ENCODE measurements around the gene TSEN2. TPM values are rescaled to one million over a fixed set of nuclear protein-coding genes. Genes with fewer than 3 reads are reported as not detected.
"Not testable (repeated sequence)": the region's sequence is repeated elsewhere in the genome, so short reads cannot be mapped to it uniquely, and the experiment has no call there.

Gene TSEN2
- total RNA-seq, 2 donors from 2014 or later, result 8.9 to 20.2 TPM

DNA sequence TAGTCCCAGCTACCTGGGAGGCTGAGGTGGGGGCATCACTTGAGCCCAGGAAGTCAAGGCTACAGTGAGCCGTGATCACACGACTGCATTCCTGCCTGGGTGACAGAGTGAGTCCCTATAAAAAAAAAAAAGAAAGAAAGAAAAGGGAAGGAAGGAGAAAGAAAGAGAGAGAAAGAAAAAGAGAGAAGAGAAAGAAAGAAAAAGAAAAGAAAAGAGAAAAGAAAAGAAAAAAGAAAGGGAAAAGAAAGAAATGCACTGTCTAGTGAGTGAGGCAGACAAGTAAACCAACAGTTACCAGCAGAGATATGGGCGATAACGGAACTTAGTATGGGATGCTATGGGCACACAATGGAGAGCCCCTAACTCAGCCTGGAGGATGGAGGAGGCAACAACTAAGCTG lies 37.2 kb upstream of the TSEN2 start:
- peaks cover 6% of the 10 kb centered on the region for H3K4me1 Mint-ChIP-seq
- H3K9me3 Mint-ChIP-seq, result no peaks in the 10 kb centered on the region
- no peak overlapping the region for H3K4me3 Mint-ChIP-seq
- no peaks in the 10 kb centered on the region for H3K36me3 Mint-ChIP-seq (ENCODE audit: low read depth)
- ATAC-seq (replicated peaks), result no peak
- H3K27ac Mint-ChIP-seq, result no peak overlapping the region
- no peaks in the 10 kb centered on the region for H3K27me3 Mint-ChIP-seq

DNA sequence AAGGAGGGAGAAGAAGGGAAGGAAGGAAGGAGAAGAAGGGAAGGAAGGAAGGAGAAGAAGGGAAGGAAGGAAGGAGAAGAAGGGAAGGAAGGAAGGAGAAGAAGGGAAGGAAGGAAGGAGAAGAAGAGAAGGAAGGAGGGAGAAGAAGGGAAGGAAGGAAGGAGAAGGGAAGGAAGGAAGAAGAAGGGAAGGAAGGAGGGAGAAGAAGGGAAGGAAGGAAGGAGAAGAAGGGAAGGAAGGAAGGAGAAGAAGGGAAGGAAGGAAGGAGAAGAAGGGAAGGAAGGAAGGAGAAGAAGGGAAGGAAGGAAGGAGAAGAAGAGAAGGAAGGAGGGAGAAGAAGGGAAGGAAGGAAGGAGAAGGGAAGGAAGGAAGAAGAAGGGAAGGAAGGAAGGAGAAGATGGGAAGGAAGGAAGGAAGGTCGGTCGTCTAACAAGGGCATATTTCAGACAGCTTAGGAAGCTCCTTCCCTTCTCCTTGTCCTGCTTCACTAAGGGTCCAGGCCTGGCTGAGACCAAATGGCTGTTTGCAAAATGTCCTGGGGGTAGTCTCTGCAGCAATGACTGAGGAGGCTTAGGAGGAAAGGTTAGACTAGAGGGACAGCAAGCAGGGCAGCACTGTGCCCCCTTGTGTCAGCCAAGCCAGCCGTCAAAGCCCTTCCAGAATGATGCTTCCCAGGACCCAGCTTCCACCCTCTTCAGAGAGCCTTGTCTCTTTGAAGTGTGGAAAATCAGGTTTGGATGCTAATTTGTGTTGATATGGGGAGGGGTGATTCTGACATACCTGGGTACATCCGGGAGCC lies 35.7 kb upstream of the TSEN2 start:
- ATAC-seq (replicated peaks); H3K4me1 Mint-ChIP-seq; H3K27ac Mint-ChIP-seq; H3K27me3 Mint-ChIP-seq; H3K36me3 Mint-ChIP-seq (ENCODE audit: low read depth); H3K4me3 Mint-ChIP-seq; H3K9me3 Mint-ChIP-seq: not testable (repeated sequence)

DNA sequence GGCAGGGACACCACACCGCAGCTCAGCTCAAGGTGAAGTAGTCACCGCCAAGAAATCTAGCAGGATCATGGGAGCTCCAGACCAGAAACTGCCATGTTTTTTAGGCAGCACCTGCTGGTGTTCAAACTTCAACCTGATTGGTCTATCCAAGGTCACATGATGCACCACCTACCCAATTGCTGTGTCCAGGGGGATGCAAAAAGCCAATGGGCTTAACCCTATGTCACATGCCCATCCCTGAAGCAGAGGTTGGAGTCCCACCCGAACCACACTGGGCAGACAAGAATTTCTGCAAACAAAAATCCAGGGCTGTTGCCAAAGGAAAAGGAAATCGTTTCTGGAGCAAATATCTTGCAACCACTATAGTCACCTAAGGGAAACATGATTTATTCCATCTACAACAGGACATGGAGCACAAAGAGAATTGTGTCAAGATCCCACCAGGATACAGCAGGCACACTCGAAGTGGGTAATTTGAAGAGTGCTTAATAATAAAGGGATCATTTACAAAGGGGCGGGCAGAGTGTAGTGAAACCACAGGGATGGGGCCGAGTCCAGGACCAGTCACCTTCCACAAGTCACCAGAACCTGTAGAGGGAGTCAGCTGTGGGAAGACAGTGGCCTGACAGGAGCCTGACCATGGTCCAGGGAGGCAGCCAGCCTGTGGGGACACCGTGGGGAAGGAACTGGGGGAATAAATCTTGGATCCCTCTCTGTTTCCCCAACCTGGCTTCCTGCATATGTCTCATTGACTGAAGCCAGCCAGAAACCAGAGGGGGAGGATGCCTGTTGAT lies 34.2 kb upstream of the TSEN2 start:
- Mint-ChIP-seq H3K27ac (no peak overlapping the region), H3K9me3 (no peaks in the 10 kb centered on the region), H3K4me3 (no peak overlapping the region), H3K36me3 (ENCODE audit: low read depth) (no peaks in the 10 kb centered on the region), H3K4me1 (peaks cover 14% of the 10 kb centered on the region), H3K27me3 (no peaks in the 10 kb centered on the region)
- no peak for ATAC-seq (replicated peaks)

DNA sequence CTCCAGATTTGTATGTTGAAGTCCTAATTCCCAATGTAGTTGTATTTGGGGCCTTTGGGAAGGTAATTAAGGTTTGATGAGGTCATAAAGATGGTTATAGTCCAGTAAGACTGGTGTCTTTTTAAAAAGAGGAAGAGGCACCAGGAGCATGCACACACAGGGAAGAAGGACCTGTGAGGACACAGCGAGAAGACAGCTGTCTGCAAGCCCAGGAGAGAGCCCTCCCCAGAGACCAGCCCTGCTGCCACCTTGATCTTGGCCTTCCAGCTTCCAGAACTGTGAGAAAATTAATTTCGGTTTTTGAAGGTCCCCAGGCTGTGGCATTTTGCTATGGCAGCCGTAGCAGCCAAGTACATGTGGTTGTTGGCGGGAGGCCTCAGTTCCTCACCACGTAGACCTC lies 32.8 kb upstream of the TSEN2 start:
- no peaks in the 10 kb centered on the region for H3K36me3 Mint-ChIP-seq (ENCODE audit: low read depth)
- H3K27ac Mint-ChIP-seq, result no peak overlapping the region
- H3K27me3 Mint-ChIP-seq, result no peaks in the 10 kb centered on the region
- peaks cover 14% of the 10 kb centered on the region for H3K4me1 Mint-ChIP-seq
- ATAC-seq (replicated peaks), result no peak
- no peak overlapping the region for H3K4me3 Mint-ChIP-seq
- no peaks in the 10 kb centered on the region for H3K9me3 Mint-ChIP-seq

DNA sequence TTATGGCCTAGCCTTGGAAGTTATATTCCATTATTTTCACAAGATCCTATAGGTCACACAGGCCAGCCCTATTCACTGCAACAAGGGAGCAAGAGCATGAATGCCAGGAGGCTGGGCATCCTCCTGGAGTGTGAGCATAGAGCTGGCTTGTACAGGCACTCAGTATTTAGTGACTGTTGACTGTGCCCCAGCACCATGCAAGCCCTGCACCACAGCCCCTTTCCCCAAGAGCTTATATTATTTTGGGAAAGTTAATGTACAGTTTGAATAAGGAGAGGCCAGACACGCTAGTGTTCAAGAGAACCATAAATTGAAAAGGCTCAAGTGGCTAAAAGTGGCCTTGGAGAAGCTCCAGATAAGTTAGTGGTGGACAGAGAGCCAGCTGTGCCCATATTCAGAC lies 32.3 kb upstream of the TSEN2 start:
- Mint-ChIP-seq H3K27me3 (no peaks in the 10 kb centered on the region), H3K36me3 (ENCODE audit: low read depth) (no peaks in the 10 kb centered on the region)

DNA sequence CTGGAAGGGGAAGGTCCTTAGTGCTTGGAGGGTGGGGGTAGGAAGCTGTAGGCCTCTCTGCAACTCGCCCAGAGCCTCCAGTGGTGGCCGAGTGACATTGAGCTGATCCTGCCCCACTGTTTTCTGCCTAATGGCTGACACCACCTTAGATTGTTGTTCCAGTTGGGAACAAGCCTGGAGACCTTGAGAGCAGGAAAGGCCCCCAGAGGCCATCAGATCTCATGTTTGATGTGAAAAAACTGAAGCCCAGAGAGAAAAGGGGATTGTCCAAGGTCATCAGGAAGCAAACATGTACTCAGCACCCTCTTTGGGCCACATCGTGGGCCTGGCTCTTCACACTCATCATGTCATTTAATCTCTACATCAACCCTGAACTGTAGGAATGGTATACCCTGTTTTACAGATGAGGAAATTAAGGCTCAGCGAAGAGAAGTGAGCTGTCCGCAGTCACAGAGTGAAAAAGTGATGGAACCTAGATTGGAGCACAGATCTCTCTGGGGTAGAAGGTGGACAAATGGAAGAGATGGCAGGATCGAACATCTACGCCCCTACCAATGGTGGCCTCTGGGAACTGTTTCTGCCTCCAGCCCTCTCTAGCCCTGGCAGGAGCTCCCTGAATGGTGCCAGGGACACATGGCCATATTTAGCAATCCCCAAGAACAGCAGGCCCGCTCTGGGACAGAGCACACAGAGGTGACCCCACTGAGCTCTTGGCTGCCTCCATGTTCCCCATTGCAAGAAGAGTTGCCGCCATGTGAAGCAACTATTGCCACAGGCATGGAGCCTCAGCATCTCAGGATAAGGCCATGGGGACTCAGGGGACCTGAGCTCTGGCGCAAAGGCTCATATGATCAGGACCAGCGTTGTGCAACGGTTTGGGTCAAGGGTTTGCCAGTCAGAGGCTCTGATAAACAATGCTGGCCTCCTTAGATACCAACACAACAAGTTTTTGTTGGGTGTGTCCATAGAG lies 31.6 kb upstream of the TSEN2 start:
- peaks cover 14% of the 10 kb centered on the region for H3K4me1 Mint-ChIP-seq
- ATAC-seq (replicated peaks), result no peak
- H3K27me3 Mint-ChIP-seq, result no peaks in the 10 kb centered on the region
- H3K9me3 Mint-ChIP-seq, result no peaks in the 10 kb centered on the region
- H3K4me3 Mint-ChIP-seq, result no peak overlapping the region
- H3K27ac Mint-ChIP-seq, result no peak overlapping the region
- no peaks in the 10 kb centered on the region for H3K36me3 Mint-ChIP-seq (ENCODE audit: low read depth)

More for the DNA sequence above, 32.3 kb upstream of the TSEN2 start:
- no peaks in the 10 kb centered on the region for H3K9me3 Mint-ChIP-seq
- H3K4me3 Mint-ChIP-seq, result no peak overlapping the region
- H3K4me1 Mint-ChIP-seq, result peaks cover 14% of the 10 kb centered on the region
- no peak overlapping the region for H3K27ac Mint-ChIP-seq
- no peak for ATAC-seq (replicated peaks)

DNA sequence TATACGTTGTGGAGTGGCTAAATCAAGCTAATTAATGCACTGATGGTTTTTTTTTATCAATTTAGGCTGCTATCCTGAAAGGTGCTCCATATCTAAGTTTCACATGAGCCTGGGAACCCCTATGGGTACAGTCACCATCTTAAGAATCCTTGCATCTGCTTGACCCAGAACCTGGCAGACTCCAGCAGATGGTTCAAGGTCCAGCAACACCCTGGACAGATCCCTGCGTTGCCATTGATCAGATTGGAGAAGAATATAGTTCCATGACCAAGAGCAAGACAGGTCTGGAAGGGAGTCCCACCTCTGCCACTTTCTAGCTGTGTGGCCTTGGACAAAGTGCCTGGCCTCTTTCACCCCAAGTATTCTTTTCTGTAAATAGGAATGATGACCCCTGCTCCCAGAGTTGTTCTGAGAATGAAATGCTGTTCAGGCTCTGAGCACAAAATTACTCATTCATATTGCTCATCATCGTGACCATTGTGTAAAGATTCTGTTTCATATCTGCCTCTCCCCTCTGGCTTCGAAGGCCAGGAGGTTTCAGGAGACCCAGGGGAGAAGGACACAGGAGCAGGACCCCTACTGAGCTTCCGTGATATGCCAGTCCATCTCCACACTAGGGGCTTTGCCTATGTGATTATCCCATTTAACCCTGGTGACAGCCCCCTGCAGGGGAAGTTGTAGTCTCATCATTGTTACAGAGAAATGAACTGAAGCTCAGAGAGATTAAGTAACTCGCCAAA lies 30.0 kb upstream of the TSEN2 start:
- Mint-ChIP-seq H3K27ac (peak overlapping the region; percentile 74), H3K4me3 (peak overlapping the region; percentile 45), H3K27me3 (no peaks in the 10 kb centered on the region), H3K4me1 (peaks cover 14% of the 10 kb centered on the region), H3K36me3 (ENCODE audit: low read depth) (no peaks in the 10 kb centered on the region), H3K9me3 (no peaks in the 10 kb centered on the region)
- ATAC-seq (replicated peaks), result peak; percentile 87

DNA sequence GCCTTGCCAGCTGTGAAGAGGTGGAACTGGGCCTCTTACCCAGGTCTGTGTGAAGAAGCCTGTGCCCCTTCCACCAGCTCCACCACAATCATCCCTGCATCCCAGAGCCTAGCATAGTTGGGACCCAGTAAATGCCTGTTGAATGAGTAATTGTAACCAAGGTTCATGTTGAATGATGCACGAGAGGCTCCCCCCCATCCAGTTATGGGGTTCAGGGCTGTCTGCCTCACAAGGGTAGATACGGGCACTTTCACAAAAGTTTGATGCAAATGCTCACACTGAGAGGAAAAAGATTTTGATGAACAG lies 29.5 kb upstream of the TSEN2 start:
- H3K4me3 Mint-ChIP-seq, result peak overlapping the region; percentile 45
- H3K4me1 Mint-ChIP-seq, result peaks cover 14% of the 10 kb centered on the region
- no peaks in the 10 kb centered on the region for H3K36me3 Mint-ChIP-seq (ENCODE audit: low read depth)
- no peaks in the 10 kb centered on the region for H3K27me3 Mint-ChIP-seq
- peak overlapping the region; percentile 74 for H3K27ac Mint-ChIP-seq
- peak; percentile 57 for ATAC-seq (replicated peaks)
- no peaks in the 10 kb centered on the region for H3K9me3 Mint-ChIP-seq

DNA sequence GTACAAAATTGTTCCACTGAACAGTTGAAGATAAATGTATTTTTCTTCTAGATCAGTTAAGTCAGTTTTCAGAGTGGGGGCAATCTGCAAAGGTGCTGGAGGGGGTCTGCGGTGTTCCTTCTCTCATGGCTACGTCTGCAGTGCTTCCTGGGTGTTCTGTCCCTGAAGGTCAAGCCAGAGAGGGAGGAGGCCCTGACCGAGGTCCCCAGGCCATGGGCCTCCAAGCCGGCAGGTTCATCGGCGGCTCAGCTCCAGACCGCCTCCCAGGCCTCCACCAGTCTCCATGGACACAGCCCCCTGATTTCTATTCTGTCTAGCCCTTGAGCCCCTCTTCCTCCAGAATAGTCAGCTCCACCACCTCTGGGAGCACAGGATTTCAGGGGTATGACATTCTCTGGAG lies 28.5 kb upstream of the TSEN2 start:
- Mint-ChIP-seq H3K4me1 (peaks cover 9% of the 10 kb centered on the region), H3K4me3 (no peak overlapping the region), H3K27ac (no peak overlapping the region), H3K27me3 (no peaks in the 10 kb centered on the region), H3K36me3 (ENCODE audit: low read depth) (no peaks in the 10 kb centered on the region), H3K9me3 (no peaks in the 10 kb centered on the region)
- no peak for ATAC-seq (replicated peaks)

DNA sequence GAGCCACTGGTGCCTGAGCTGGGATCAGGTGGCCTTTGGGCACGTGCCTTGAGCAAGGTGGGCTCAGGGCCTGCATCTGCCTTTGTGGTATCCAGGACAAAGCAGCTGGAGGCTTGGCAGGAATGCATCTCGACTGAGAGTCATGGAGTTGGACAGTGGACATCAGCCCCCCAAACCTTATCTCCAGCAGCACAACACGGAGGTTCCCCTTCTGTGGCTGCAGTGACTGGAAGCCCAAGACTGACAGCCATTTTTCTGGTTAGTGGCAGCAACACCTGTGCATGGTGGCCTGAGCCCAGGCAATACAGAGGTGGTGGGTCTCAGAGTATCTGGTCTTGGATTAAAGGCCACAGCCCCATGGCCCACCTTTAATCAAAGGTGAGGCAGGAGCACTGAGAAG lies 27.8 kb upstream of the TSEN2 start:
- no peak overlapping the region for H3K27ac Mint-ChIP-seq
- no peaks in the 10 kb centered on the region for H3K27me3 Mint-ChIP-seq
- ATAC-seq (replicated peaks), result no peak
- H3K36me3 Mint-ChIP-seq (ENCODE audit: low read depth), result no peaks in the 10 kb centered on the region
- H3K4me1 Mint-ChIP-seq, result peaks cover 9% of the 10 kb centered on the region
- H3K9me3 Mint-ChIP-seq, result no peaks in the 10 kb centered on the region
- H3K4me3 Mint-ChIP-seq, result no peak overlapping the region

DNA sequence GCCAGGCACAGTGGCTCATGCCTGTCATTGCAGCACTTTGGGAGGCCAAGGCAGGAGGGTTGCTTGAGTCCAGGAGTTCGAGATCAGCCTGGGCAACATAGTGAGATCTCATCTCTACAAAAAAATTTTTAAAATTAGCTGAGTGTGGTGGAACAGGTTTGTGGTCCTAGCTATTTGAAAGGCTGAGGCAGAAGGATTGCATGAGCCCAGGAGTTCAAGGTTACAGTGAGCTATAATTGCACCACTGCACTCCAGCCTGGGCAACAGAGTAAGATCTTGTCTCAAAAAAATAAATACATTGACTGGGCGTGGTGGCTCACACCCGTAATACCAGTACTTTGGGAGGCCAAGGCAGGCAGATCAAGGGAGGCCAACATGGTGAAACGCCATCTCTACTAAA lies 26.9 kb upstream of the TSEN2 start:
- H3K27me3 Mint-ChIP-seq; H3K36me3 Mint-ChIP-seq (ENCODE audit: low read depth); ATAC-seq (replicated peaks); H3K9me3 Mint-ChIP-seq; H3K4me1 Mint-ChIP-seq; H3K4me3 Mint-ChIP-seq: not testable (repeated sequence)
- H3K27ac Mint-ChIP-seq, result peak overlapping the region; percentile 38

DNA sequence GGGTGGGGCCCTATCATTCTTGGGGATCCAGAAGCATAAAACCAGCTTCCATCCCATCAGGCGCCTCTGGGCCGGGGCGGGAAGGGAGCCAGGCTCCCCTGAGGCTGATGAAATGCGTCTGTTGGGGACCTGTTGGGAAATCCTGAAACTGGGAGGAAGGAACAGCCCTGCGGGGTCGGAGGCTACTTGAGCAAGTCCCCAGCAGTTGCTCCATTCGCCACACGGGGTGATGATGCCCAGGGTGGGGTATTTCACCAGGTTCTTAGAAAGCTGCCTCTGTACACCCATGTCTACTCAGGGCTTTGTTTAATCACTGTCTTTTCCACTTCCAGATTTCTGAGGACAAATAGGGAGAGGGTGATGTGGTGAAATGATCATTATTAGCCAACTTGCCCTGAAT lies 25.4 kb upstream of the TSEN2 start:
- ATAC-seq (replicated peaks), result no peak
- H3K27ac Mint-ChIP-seq, result no peak overlapping the region
- H3K27me3 Mint-ChIP-seq, result no peaks in the 10 kb centered on the region
- no peaks in the 10 kb centered on the region for H3K36me3 Mint-ChIP-seq (ENCODE audit: low read depth)
- H3K9me3 Mint-ChIP-seq, result no peaks in the 10 kb centered on the region
- no peak overlapping the region for H3K4me3 Mint-ChIP-seq
- peaks cover 9% of the 10 kb centered on the region for H3K4me1 Mint-ChIP-seq

DNA sequence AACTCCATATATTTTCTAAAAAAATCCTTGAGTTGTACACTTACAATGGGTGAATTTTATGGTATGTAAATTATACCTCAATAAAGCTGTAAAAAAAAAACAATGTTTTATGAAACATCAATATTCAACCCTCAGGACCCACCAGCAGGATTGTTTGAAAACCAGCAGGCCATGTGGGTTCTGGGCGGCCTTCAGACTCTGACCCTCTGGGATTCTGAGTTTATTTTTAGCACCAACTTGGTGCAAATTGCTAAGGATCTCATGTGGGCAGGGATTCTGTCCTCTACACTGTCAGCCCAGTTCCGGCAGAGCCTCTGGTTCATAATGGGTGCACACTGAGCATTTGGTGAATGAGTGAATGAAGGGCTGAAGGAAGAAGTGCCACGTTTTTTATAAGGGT lies 24.2 kb upstream of the TSEN2 start:
- ATAC-seq (replicated peaks), result no peak

DNA sequence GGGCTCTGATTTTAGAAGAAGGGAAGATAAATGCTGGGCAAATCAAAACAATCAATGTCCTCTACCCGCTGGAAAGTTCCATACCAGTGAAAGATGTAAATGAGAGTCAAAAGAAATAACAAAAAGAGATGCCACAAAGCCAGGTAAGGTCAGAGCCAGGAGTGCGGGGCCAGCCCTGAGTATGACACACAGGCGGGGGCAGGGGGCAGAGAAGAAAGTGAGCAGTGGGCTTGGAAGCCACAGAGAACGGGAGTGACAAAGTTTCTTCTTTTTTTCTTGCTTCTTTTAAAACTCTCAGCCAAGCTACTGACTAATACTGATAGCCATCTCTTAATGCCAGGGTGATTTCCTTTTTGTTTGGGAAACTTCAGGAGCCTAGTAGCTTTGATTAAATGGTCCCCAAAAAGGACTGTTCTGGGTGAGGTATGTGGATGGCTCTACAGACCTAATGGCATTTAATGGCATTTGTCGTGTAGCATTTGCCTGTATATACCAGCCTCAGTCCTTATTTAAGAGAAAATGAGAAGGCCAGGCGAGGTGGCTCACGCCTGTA lies 23.1 kb upstream of the TSEN2 start:
- no peaks in the 10 kb centered on the region for H3K36me3 Mint-ChIP-seq (ENCODE audit: low read depth)
- peak; percentile 78 for ATAC-seq (replicated peaks)
- H3K4me3 Mint-ChIP-seq, result peak overlapping the region; percentile 35
- no peaks in the 10 kb centered on the region for H3K9me3 Mint-ChIP-seq
- H3K27me3 Mint-ChIP-seq, result no peaks in the 10 kb centered on the region
- H3K4me1 Mint-ChIP-seq, result peaks cover 3% of the 10 kb centered on the region
- peak overlapping the region; percentile 75 for H3K27ac Mint-ChIP-seq

More for the DNA sequence above, 24.2 kb upstream of the TSEN2 start:
- H3K36me3 Mint-ChIP-seq (ENCODE audit: low read depth), result no peaks in the 10 kb centered on the region
- no peak overlapping the region for H3K4me3 Mint-ChIP-seq
- peaks cover 3% of the 10 kb centered on the region for H3K4me1 Mint-ChIP-seq
- no peaks in the 10 kb centered on the region for H3K27me3 Mint-ChIP-seq
- no peaks in the 10 kb centered on the region for H3K9me3 Mint-ChIP-seq
- no peak overlapping the region for H3K27ac Mint-ChIP-seq
